Measurements from ENCODE around the gene FIG4. TPM values are rescaled to one million over a fixed set of nuclear protein-coding genes. Genes with fewer than 3 reads are reported as not detected.
A peak's percentile ranks its signal among the peaks of the same experiment; 100 is the strongest.

FIG4 gene
- total RNA-seq, 1 experiment from 2014 or later = 14.8 TPM

DNA sequence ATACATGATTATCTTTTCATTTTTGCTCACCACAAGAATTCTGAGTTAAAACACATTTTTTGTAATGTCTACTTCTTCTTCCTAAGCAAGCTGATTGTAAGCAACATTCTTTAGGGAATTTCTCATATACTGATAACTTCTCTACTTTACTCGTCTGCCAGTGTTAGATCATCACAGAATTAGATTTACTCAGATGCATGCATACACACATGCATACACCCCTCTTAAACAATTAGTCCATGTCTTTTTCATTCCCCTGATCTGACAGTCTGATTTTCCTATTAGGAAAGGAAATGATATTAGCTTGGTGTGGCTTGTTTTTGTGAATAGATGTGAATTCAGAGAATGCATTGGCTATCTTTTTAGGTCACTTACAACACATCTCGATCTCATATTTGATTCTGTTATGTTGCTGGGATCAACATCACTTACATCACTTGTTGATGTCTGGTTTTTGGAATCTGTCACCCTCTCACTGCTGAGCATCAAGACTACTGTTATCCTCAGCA is 91.4 kb downstream of the FIG4 start:
- DNase-seq = peak; percentile 31
- no peak overlapping the region for H3K4me3 ChIP-seq (ENCODE audit: low read length)
- H4K20me1 ChIP-seq (ENCODE audit: insufficient read depth, low read depth, low read length) = no peaks in the 10 kb centered on the region
- no peaks in the 10 kb centered on the region for H3K79me2 ChIP-seq (ENCODE audit: low read length)
- H3K9me2 ChIP-seq (replicated peaks; ENCODE audit: insufficient read depth, low read length) = no peaks in the 10 kb centered on the region
- H3K4me2 ChIP-seq (ENCODE audit: low read depth, low read length, poor library complexity, severe bottlenecking) = no peak overlapping the region
- no peaks in the 10 kb centered on the region for H3K9me3 ChIP-seq (ENCODE audit: low read length)
- no peak overlapping the region for H2AFZ ChIP-seq (ENCODE audit: low read length)
- H3K4me1 ChIP-seq (ENCODE audit: low read length) = peaks cover 5% of the 10 kb centered on the region
- no peak overlapping the region for H3K27ac ChIP-seq (ENCODE audit: low read length)
- H3K36me3 ChIP-seq (ENCODE audit: insufficient read depth, low read length) = no peaks in the 10 kb centered on the region
- H3K27me3 ChIP-seq (ENCODE audit: low read length) = no peaks in the 10 kb centered on the region
- H3K9ac ChIP-seq (ENCODE audit: low read length) = no peak overlapping the region

DNA sequence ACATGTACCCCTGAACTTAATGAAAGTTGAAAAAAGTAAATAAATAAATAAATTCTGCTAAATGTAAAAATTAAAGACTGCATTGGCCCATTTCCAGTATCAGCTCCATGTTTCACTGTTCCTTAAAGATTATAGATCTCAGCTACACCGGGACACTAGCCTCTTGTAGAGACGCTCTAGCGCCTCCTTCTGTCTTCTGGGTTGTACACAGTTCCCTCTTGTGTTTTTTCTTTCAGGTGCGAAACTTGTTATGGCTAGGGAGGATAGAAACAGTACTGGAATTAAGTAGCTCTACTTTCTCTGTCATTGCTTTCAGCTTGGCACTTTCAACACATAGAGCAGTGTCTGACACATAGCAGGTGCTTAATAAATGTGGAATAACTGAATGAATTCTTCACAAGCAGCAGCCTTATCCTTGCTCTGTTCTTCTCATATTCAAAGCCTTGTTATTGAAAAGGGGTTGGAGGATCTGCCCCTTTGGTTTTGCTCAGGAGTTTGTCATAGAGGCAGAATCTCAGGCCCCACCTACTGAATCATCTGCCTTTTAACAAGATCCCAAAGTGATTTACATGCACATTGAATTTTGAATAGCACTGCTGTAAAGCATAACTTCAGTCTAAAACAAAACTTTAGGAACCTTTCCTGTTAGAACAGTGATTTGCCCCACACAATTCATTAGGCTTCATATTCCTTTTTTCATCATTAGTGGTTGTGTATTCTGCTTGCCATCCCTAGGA is 92.3 kb downstream of the FIG4 start:
- Histone ChIP-seq H3K27ac (ENCODE audit: low read length) (no peak overlapping the region), H3K9ac (ENCODE audit: low read length) (no peak overlapping the region), H3K79me2 (ENCODE audit: low read length) (no peaks in the 10 kb centered on the region), H2AFZ (ENCODE audit: low read length) (no peak overlapping the region), H3K4me3 (ENCODE audit: low read length) (no peak overlapping the region), H3K9me3 (ENCODE audit: low read length) (no peaks in the 10 kb centered on the region), H3K9me2 (replicated peaks; ENCODE audit: insufficient read depth, low read length) (no peaks in the 10 kb centered on the region), H4K20me1 (ENCODE audit: insufficient read depth, low read depth, low read length) (no peaks in the 10 kb centered on the region), H3K27me3 (ENCODE audit: low read length) (no peaks in the 10 kb centered on the region), H3K4me1 (ENCODE audit: low read length) (peaks cover 5% of the 10 kb centered on the region), H3K4me2 (ENCODE audit: low read depth, low read length, poor library complexity, severe bottlenecking) (no peak overlapping the region), H3K36me3 (ENCODE audit: insufficient read depth, low read length) (no peaks in the 10 kb centered on the region)
- peak; percentile 74 for DNase-seq

DNA sequence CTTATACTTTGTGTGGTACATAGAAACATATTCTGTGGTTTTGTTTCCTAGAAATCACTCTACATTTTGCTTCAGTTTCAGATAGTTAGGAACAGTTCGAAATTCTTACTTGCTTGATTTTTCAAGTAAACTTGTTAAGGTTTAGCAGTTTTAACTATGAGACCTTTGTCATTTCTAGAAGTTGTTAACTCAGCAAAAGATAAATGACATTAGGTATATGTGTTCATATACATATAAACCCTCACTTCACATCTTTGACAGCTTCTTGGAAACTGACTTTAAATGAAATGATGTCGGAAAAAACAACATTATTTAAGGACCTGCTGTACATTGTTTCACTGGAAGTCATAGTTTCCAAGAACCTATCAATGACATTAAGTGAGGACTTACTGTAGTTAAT is 96.2 kb downstream of the FIG4 start:
- DNase-seq = peak; percentile 29
- Histone ChIP-seq H3K9ac (ENCODE audit: low read length) (no peak overlapping the region), H3K36me3 (ENCODE audit: insufficient read depth, low read length) (no peaks in the 10 kb centered on the region), H3K27ac (ENCODE audit: low read length) (no peak overlapping the region), H2AFZ (ENCODE audit: low read length) (no peak overlapping the region), H3K79me2 (ENCODE audit: low read length) (no peaks in the 10 kb centered on the region), H3K9me2 (replicated peaks; ENCODE audit: insufficient read depth, low read length) (no peaks in the 10 kb centered on the region), H3K4me3 (ENCODE audit: low read length) (no peak overlapping the region), H3K27me3 (ENCODE audit: low read length) (no peaks in the 10 kb centered on the region), H3K9me3 (ENCODE audit: low read length) (no peaks in the 10 kb centered on the region), H3K4me1 (ENCODE audit: low read length) (no peaks in the 10 kb centered on the region), H4K20me1 (ENCODE audit: insufficient read depth, low read depth, low read length) (no peaks in the 10 kb centered on the region), H3K4me2 (ENCODE audit: low read depth, low read length, poor library complexity, severe bottlenecking) (no peak overlapping the region)

DNA sequence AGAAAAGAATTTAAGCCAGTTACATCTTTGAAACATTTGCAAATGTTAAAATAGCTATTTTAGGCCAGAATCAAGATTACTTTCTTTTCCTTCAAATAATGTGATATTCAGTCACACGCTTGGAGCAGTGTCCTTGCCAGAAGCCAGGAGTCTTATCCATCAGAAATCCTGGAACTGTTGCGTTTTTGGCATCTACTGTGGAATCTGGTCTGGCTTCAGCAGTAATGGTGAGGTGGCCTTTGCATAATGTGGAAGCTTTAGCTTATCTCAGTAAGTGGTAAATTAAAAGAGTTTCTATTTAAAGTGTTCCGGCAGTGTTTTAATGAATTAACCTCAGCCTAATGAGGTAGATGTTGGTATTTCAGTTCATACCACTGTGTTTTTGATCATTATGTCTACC is 97.6 kb downstream of the FIG4 start:
- H3K4me3 ChIP-seq (ENCODE audit: low read length) = no peak overlapping the region
- no peaks in the 10 kb centered on the region for H4K20me1 ChIP-seq (ENCODE audit: insufficient read depth, low read depth, low read length)
- no peak overlapping the region for H3K4me2 ChIP-seq (ENCODE audit: low read depth, low read length, poor library complexity, severe bottlenecking)
- DNase-seq = no peak
- H3K36me3 ChIP-seq (ENCODE audit: insufficient read depth, low read length) = no peaks in the 10 kb centered on the region
- no peaks in the 10 kb centered on the region for H3K27me3 ChIP-seq (ENCODE audit: low read length)
- H3K27ac ChIP-seq (ENCODE audit: low read length) = no peak overlapping the region
- no peaks in the 10 kb centered on the region for H3K9me3 ChIP-seq (ENCODE audit: low read length)
- no peaks in the 10 kb centered on the region for H3K9me2 ChIP-seq (replicated peaks; ENCODE audit: insufficient read depth, low read length)
- H3K9ac ChIP-seq (ENCODE audit: low read length) = no peak overlapping the region
- H3K79me2 ChIP-seq (ENCODE audit: low read length) = no peaks in the 10 kb centered on the region
- H3K4me1 ChIP-seq (ENCODE audit: low read length) = no peaks in the 10 kb centered on the region
- no peak overlapping the region for H2AFZ ChIP-seq (ENCODE audit: low read length)

DNA sequence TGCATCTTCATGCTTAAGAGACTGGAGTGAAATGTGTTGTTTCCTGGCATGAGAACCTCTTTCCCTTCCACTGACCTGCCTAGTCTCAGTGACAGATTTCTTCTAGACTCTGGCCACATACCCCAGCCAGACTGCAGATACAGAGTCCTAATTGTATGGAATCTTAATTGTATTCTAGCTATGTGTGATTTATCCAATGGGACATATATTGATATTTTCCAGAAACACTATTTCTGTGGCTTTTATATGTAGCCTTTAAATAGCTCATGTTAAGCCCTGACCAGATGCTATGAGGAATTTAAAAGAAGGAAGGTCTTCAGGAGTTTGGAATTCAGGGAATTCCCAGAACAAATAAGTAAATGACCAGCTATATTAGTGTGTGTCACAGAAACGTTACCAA is 99.0 kb downstream of the FIG4 start:
- H3K9me2 ChIP-seq (replicated peaks; ENCODE audit: insufficient read depth, low read length) = no peaks in the 10 kb centered on the region
- no peak overlapping the region for H3K4me2 ChIP-seq (ENCODE audit: low read depth, low read length, poor library complexity, severe bottlenecking)
- peak; percentile 7 for DNase-seq
- H3K27me3 ChIP-seq (ENCODE audit: low read length) = no peaks in the 10 kb centered on the region
- H4K20me1 ChIP-seq (ENCODE audit: insufficient read depth, low read depth, low read length) = no peaks in the 10 kb centered on the region
- H2AFZ ChIP-seq (ENCODE audit: low read length) = no peak overlapping the region
- no peaks in the 10 kb centered on the region for H3K4me1 ChIP-seq (ENCODE audit: low read length)
- H3K9ac ChIP-seq (ENCODE audit: low read length) = no peak overlapping the region
- no peak overlapping the region for H3K4me3 ChIP-seq (ENCODE audit: low read length)
- no peaks in the 10 kb centered on the region for H3K36me3 ChIP-seq (ENCODE audit: insufficient read depth, low read length)
- H3K9me3 ChIP-seq (ENCODE audit: low read length) = no peaks in the 10 kb centered on the region
- no peak overlapping the region for H3K27ac ChIP-seq (ENCODE audit: low read length)
- no peaks in the 10 kb centered on the region for H3K79me2 ChIP-seq (ENCODE audit: low read length)

DNA sequence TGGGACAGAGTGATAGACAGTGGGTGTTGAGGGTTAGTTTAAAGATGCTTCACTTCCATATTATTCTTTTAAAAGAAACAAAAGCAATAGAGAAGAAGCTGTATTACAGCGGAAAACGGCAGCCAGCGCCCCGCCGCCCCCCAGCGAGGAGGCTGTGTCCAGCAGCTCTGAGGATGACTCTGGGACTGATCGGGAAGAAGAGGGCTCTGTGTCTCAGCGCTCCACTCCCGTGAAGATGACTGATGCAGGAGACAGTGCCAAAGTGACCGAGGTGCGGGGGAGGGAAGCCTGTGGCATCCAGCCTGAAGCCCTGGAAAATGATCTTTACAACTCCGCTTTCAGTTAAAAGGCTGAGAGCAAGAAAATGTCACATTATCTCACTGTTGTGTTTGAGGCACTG is 100.2 kb downstream of the FIG4 start:
- Histone ChIP-seq H3K9me3 (ENCODE audit: low read length) (no peaks in the 10 kb centered on the region), H2AFZ (ENCODE audit: low read length) (no peak overlapping the region), H3K4me2 (ENCODE audit: low read depth, low read length, poor library complexity, severe bottlenecking) (no peak overlapping the region), H3K27ac (ENCODE audit: low read length) (no peak overlapping the region), H3K4me3 (ENCODE audit: low read length) (no peak overlapping the region), H3K27me3 (ENCODE audit: low read length) (no peaks in the 10 kb centered on the region), H3K4me1 (ENCODE audit: low read length) (no peaks in the 10 kb centered on the region), H3K36me3 (ENCODE audit: insufficient read depth, low read length) (no peaks in the 10 kb centered on the region), H3K79me2 (ENCODE audit: low read length) (no peaks in the 10 kb centered on the region), H3K9ac (ENCODE audit: low read length) (no peak overlapping the region), H3K9me2 (replicated peaks; ENCODE audit: insufficient read depth, low read length) (no peaks in the 10 kb centered on the region), H4K20me1 (ENCODE audit: insufficient read depth, low read depth, low read length) (no peaks in the 10 kb centered on the region)
- no peak for DNase-seq

DNA sequence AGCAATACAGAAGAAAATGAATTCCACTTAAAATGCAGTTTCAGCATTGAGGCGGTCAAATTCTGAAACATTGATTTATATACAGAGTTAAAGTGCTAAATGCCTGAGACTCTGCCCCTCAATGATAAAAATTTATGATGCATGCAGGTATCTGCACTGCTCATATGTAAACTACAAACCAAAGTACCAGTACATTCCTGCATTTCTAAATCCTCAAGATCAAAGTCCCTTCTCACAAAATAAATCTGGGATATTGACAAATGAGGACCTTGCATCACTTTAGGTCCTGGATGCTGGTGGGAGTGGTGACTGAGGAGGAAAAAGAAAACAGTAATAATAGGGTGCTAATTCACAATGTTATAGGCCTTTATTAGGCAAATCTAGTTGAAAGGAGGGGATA is 101.9 kb downstream of the FIG4 start:
- H4K20me1 ChIP-seq (ENCODE audit: insufficient read depth, low read depth, low read length) = no peaks in the 10 kb centered on the region
- no peaks in the 10 kb centered on the region for H3K4me1 ChIP-seq (ENCODE audit: low read length)
- H3K27ac ChIP-seq (ENCODE audit: low read length) = no peak overlapping the region
- H3K36me3 ChIP-seq (ENCODE audit: insufficient read depth, low read length) = no peaks in the 10 kb centered on the region
- no peak overlapping the region for H3K4me3 ChIP-seq (ENCODE audit: low read length)
- no peak overlapping the region for H3K9ac ChIP-seq (ENCODE audit: low read length)
- H3K9me3 ChIP-seq (ENCODE audit: low read length) = no peaks in the 10 kb centered on the region
- H3K79me2 ChIP-seq (ENCODE audit: low read length) = no peaks in the 10 kb centered on the region
- no peak overlapping the region for H2AFZ ChIP-seq (ENCODE audit: low read length)
- H3K27me3 ChIP-seq (ENCODE audit: low read length) = no peaks in the 10 kb centered on the region
- no peak overlapping the region for H3K4me2 ChIP-seq (ENCODE audit: low read depth, low read length, poor library complexity, severe bottlenecking)
- no peaks in the 10 kb centered on the region for H3K9me2 ChIP-seq (replicated peaks; ENCODE audit: insufficient read depth, low read length)
- DNase-seq = no peak

DNA sequence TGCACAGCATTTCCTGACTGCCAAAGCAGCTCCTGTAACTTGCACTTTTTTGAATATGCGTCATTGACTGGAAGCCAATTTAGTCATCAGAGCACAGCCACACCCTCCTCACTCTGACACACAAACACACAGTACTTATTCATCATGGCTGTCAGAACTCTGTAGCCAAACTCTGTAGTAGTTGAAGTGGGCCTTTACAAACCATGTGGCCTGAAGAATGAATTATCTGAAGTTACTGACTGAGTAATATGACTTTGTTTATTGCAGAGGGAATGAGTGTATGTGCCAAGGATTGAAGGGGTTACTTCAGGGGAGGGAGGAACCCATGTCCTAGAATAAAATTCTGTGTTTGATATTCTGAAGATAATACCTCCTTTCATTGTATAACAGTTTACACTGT is 102.7 kb downstream of the FIG4 start:
- Histone ChIP-seq H3K27ac (ENCODE audit: low read length) (no peak overlapping the region), H3K9ac (ENCODE audit: low read length) (no peak overlapping the region)

More for the DNA sequence above, 102.7 kb downstream of the FIG4 start:
- Histone ChIP-seq H2AFZ (ENCODE audit: low read length) (no peak overlapping the region), H3K9me2 (replicated peaks; ENCODE audit: insufficient read depth, low read length) (no peaks in the 10 kb centered on the region), H4K20me1 (ENCODE audit: insufficient read depth, low read depth, low read length) (no peaks in the 10 kb centered on the region), H3K4me3 (ENCODE audit: low read length) (no peak overlapping the region), H3K4me2 (ENCODE audit: low read depth, low read length, poor library complexity, severe bottlenecking) (no peak overlapping the region), H3K79me2 (ENCODE audit: low read length) (no peaks in the 10 kb centered on the region), H3K9me3 (ENCODE audit: low read length) (no peaks in the 10 kb centered on the region), H3K4me1 (ENCODE audit: low read length) (no peaks in the 10 kb centered on the region), H3K36me3 (ENCODE audit: insufficient read depth, low read length) (no peaks in the 10 kb centered on the region), H3K27me3 (ENCODE audit: low read length) (no peaks in the 10 kb centered on the region)
- no peak for DNase-seq

Data from Karpas-422 (cell line).